Measurements from ENCODE around the gene RCCD1. TPM values are rescaled to one million over a fixed set of nuclear protein-coding genes. Genes with fewer than 3 reads are reported as not detected.

The RCCD1 gene
- total and polyA plus RNA-seq, 2 donors: 5.0 to 11.0 TPM

DNA sequence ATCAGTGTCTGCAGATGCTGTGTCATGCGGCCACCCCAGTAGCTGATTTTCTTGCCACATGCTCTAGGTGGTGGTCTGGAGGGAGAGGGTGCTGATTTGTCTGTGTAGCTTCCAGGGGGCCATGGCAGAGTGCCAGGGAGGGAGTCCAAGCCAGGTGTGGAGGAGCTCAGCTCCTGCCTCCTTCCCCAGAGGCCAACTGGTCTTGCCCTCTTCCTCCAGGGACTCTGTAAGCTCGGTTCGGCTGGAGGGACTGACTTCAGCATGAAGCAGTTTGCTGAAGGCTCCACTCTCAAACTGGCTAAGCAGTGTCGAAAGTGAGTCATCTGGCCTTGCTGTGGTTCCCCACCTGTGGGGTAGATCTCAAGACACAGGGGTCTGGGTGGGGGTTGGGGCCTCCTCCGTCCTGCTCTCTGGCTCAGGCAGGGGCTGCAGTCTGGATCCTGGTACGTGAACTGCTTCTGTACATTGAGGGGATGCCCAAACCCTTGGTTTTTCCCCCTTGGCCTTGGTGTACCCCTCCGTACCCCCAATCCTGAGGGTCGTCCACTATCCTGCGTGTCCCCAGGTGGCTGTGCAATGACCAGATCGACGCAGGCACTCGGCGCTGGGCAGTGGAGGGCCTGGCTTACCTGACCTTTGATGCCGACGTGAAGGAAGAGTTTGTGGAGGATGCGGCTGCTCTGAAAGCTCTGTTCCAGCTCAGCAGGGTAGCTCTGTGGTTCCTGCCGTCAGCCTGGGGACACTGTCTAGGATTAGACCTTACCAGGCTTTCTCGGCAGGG, 6.9 kb upstream of the RCCD1 start:
- H3K4me3 ChIP-seq (ENCODE audit: low read length in 2 of 2): no peak overlapping the region
- no peak overlapping the region for H3K27ac ChIP-seq (ENCODE audit: low read depth in 1 of 2, low read length in 1 of 2)
- WGBS: 93% methylated on average over 18 of the region's 18 CpGs
- H3K4me1 ChIP-seq (ENCODE audit: control insufficient read depth in 2 of 2, insufficient read depth in 2 of 2, low read length in 2 of 2): no peaks in the 10 kb centered on the region
- H3K36me3 ChIP-seq (ENCODE audit: control insufficient read depth in 2 of 2, insufficient read depth in 2 of 2, low read length in 1 of 2): peaks cover 75% of the 10 kb centered on the region in 2 donors
- H3K9me3 ChIP-seq (ENCODE audit: control insufficient read depth in 2 of 2, insufficient read depth in 1 of 2, low read length in 1 of 2): peaks cover 0 to 5% of the 10 kb centered on the region in 2 donors
- DNase-seq (ENCODE audit: low read depth in 6 of 9, low spot score in 9 of 9): no peak
- no peaks in the 10 kb centered on the region for H3K27me3 ChIP-seq (ENCODE audit: control insufficient read depth in 2 of 2, insufficient read depth in 1 of 2, low read length in 1 of 2)

DNA sequence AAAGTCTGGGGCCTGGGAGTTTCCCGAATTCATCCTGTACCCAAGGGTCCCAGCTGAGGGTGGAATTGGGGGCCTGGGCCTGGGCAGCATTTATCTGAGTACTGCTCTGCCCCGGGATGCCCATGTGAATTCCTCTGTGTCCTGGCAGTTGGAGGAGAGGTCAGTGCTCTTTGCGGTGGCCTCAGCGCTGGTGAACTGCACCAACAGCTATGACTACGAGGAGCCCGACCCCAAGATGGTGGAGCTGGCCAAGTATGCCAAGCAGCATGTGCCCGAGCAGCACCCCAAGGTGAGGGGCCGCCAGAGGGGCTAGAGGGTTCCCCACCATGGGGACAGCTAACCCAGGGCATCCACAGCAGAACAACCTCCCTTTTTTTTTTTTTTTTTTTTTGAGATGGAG, 6.2 kb upstream of the RCCD1 start:
- no peak overlapping the region for H3K4me3 ChIP-seq (ENCODE audit: low read length in 2 of 2)
- 93% methylated on average over 8 of the region's 8 CpGs for WGBS
- DNase-seq (ENCODE audit: low read depth in 6 of 9, low spot score in 9 of 9): no peak

DNA sequence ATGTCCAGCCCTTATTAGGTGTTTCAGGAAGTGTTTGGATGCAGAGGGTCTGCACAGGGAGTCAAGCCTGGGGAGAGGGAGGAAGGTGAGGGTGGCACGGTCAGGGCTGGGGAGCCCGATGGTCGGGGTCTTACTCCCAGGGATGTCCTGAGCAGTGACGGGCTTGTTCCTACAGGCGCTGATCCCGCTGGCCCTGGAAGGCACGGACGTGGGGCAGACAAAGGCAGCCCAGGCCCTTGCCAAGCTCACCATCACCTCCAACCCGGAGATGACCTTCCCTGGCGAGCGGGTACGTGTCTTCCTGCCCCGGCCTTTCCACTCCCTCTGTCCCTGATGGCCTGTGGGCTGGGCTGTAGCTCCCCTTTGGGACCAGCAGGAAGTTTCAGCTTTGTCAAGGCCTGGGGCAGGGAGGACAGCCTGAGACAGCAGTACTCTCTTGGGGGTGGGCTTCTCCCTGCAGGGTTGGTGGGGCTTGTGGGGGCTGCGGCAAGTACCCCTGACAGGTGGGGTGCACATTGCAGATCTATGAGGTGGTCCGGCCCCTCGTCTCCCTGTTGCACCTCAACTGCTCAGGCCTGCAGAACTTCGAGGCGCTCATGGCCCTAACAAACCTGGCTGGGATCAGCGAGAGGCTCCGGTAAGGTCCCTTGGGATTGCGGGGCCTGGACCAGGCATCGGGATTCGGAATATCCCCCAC, 4.6 kb upstream of the RCCD1 start:
- no peak for DNase-seq (ENCODE audit: low read depth in 6 of 9, low spot score in 9 of 9)
- Histone ChIP-seq H3K4me3 (ENCODE audit: low read length in 2 of 2) (no peak overlapping the region), H3K36me3 (ENCODE audit: control insufficient read depth in 2 of 2, insufficient read depth in 2 of 2, low read length in 1 of 2) (peaks cover 61 to 68% of the 10 kb centered on the region in 2 donors), H3K9me3 (ENCODE audit: control insufficient read depth in 2 of 2, insufficient read depth in 1 of 2, low read length in 1 of 2) (peaks cover 0 to under 1% of the 10 kb centered on the region in 2 donors), H3K27me3 (ENCODE audit: control insufficient read depth in 2 of 2, insufficient read depth in 1 of 2, low read length in 1 of 2) (no peaks in the 10 kb centered on the region), H3K4me1 (ENCODE audit: control insufficient read depth in 2 of 2, insufficient read depth in 2 of 2, low read length in 2 of 2) (peaks cover under 1 to 6% of the 10 kb centered on the region in 2 donors), H3K27ac (ENCODE audit: low read depth in 1 of 2, low read length in 1 of 2) (no peak overlapping the region)
- 98% methylated on average over 23 of the region's 23 CpGs for WGBS

More for the DNA sequence above, 6.2 kb upstream of the RCCD1 start:
- Histone ChIP-seq H3K27ac (ENCODE audit: low read depth in 1 of 2, low read length in 1 of 2) (no peak overlapping the region), H3K9me3 (ENCODE audit: control insufficient read depth in 2 of 2, insufficient read depth in 1 of 2, low read length in 1 of 2) (peaks cover 0 to 5% of the 10 kb centered on the region in 2 donors), H3K4me1 (ENCODE audit: control insufficient read depth in 2 of 2, insufficient read depth in 2 of 2, low read length in 2 of 2) (no peaks in the 10 kb centered on the region), H3K36me3 (ENCODE audit: control insufficient read depth in 2 of 2, insufficient read depth in 2 of 2, low read length in 1 of 2) (peaks cover 74 to 75% of the 10 kb centered on the region in 2 donors), H3K27me3 (ENCODE audit: control insufficient read depth in 2 of 2, insufficient read depth in 1 of 2, low read length in 1 of 2) (no peaks in the 10 kb centered on the region)

DNA sequence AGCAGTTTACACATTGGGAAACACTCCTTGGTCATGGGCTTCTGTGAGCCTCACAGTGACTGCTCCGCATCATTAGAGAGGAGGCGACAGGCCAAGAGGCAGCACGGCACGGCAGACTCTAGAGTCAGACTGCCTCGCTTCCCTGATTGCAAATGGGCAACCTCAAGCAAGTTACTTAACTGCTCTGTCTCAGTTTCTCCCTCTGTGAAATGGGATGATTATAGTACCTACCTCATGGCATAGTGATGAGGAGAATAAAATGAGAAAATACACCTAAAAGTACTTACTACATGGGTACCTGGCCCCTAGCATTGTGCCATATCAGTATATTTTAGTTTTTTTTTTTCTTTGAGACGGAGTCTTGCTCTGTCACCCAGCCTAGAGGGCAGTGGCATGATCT, 4.0 kb upstream of the RCCD1 start:
- Histone ChIP-seq H3K4me3 (ENCODE audit: low read length in 2 of 2) (no peak overlapping the region), H3K27me3 (ENCODE audit: control insufficient read depth in 2 of 2, insufficient read depth in 1 of 2, low read length in 1 of 2) (no peaks in the 10 kb centered on the region), H3K9me3 (ENCODE audit: control insufficient read depth in 2 of 2, insufficient read depth in 1 of 2, low read length in 1 of 2) (no peaks in the 10 kb centered on the region), H3K36me3 (ENCODE audit: control insufficient read depth in 2 of 2, insufficient read depth in 2 of 2, low read length in 1 of 2) (peaks cover 59 to 68% of the 10 kb centered on the region in 2 donors), H3K4me1 (ENCODE audit: control insufficient read depth in 2 of 2, insufficient read depth in 2 of 2, low read length in 2 of 2) (peaks cover 3 to 11% of the 10 kb centered on the region in 2 donors), H3K27ac (ENCODE audit: low read depth in 1 of 2, low read length in 1 of 2) (no peak overlapping the region)
- no peak for DNase-seq (ENCODE audit: low read depth in 6 of 9, low spot score in 9 of 9)
- 96% methylated on average over 6 of the region's 6 CpGs for WGBS

DNA sequence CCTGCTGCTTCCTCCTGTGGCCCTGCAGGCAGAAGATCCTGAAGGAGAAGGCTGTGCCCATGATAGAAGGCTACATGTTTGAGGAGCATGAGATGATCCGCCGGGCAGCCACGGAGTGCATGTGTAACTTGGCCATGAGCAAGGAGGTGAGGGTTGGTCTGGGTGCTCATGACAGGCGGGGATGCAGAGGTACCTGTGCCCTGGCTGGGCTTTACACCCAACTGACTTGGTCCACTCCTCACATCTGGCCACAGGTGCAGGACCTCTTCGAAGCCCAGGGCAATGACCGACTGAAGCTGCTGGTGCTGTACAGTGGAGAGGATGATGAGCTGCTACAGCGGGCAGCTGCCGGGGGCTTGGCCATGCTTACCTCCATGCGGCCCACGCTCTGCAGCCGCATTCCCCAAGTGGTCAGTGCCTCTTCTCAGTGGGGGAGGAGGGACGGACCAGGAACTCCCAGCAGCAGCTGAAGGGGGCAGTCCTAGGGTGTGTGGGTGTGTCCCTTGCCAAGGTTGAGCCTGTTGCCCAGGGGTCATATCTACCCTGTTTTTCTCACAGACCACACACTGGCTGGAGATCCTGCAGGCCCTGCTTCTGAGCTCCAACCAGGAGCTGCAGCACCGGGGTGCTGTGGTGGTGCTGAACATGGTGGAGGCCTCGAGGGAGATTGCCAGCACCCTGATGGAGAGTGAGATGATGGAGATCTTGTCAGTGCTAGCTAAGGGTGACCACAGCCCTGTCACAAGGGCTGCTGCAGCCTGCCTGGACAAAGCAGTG, 1.6 kb upstream of the RCCD1 start:
- Histone ChIP-seq H3K9me3 (ENCODE audit: control insufficient read depth in 2 of 2, insufficient read depth in 1 of 2, low read length in 1 of 2) (no peaks in the 10 kb centered on the region), H3K4me3 (ENCODE audit: low read length in 2 of 2) (no peak overlapping the region), H3K27me3 (ENCODE audit: control insufficient read depth in 2 of 2, insufficient read depth in 1 of 2, low read length in 1 of 2) (no peaks in the 10 kb centered on the region), H3K36me3 (ENCODE audit: control insufficient read depth in 2 of 2, insufficient read depth in 2 of 2, low read length in 1 of 2) (peaks cover 43 to 53% of the 10 kb centered on the region in 2 donors), H3K27ac (ENCODE audit: low read depth in 1 of 2, low read length in 1 of 2) (no peak overlapping the region), H3K4me1 (ENCODE audit: control insufficient read depth in 2 of 2, insufficient read depth in 2 of 2, low read length in 2 of 2) (peaks cover 12 to 22% of the 10 kb centered on the region in 2 donors)
- DNase-seq (ENCODE audit: low read depth in 6 of 9, low spot score in 9 of 9): no peak
- 97% methylated on average over 14 of the region's 14 CpGs for WGBS

- no peaks in the 10 kb centered on the region for H3K9me3 ChIP-seq (ENCODE audit: control insufficient read depth in 2 of 2, insufficient read depth in 1 of 2, low read length in 1 of 2)
- peaks cover 12 to 22% of the 10 kb centered on the region in 2 donors for H3K4me1 ChIP-seq (ENCODE audit: control insufficient read depth in 2 of 2, insufficient read depth in 2 of 2, low read length in 2 of 2)
- H3K4me3 ChIP-seq (ENCODE audit: low read length in 2 of 2): peak overlapping the region; percentile 87 to 89
- H3K27me3 ChIP-seq (ENCODE audit: control insufficient read depth in 2 of 2, insufficient read depth in 1 of 2, low read length in 1 of 2): no peaks in the 10 kb centered on the region
- H3K27ac ChIP-seq (ENCODE audit: low read depth in 1 of 2, low read length in 1 of 2): no peak overlapping the region
- 79% methylated on average over 16 of the region's 16 CpGs for WGBS
- peaks cover 35 to 45% of the 10 kb centered on the region in 2 donors for H3K36me3 ChIP-seq (ENCODE audit: control insufficient read depth in 2 of 2, insufficient read depth in 2 of 2, low read length in 1 of 2)
- DNase-seq (ENCODE audit: low read depth in 6 of 9, low spot score in 9 of 9): no peak
These were observed 555 bp upstream of the RCCD1 start for GRCh38 chr15:90953947-90954711.

GRCh38 chr15:90955624-90956273, 1.1 kb downstream of the RCCD1 start:
- peaks cover 31 to 40% of the 10 kb centered on the region in 2 donors for H3K36me3 ChIP-seq (ENCODE audit: control insufficient read depth in 2 of 2, insufficient read depth in 2 of 2, low read length in 1 of 2)
- H3K27ac ChIP-seq (ENCODE audit: low read depth in 1 of 2, low read length in 1 of 2): peak overlapping the region in 1 of 2 donors; percentile 60
- H3K9me3 ChIP-seq (ENCODE audit: control insufficient read depth in 2 of 2, insufficient read depth in 1 of 2, low read length in 1 of 2): no peaks in the 10 kb centered on the region
- H3K4me3 ChIP-seq (ENCODE audit: low read length in 2 of 2): peak overlapping the region; percentile 87 to 89
- peak in 1 of 9 donors; percentile 7 for DNase-seq (ENCODE audit: low read depth in 6 of 9, low spot score in 9 of 9)
- H3K27me3 ChIP-seq (ENCODE audit: control insufficient read depth in 2 of 2, insufficient read depth in 1 of 2, low read length in 1 of 2): no peaks in the 10 kb centered on the region
- WGBS: 86% methylated on average over 20 of the region's 20 CpGs
- H3K4me1 ChIP-seq (ENCODE audit: control insufficient read depth in 2 of 2, insufficient read depth in 2 of 2, low read length in 2 of 2): peaks cover 12 to 22% of the 10 kb centered on the region in 2 donors

All from thymus (tissue), 11 donors.